HFFc6 (cell line): Measurements from ENCODE around the gene KIFAP3. TPM values are rescaled to one million over a fixed set of nuclear protein-coding genes. Genes with fewer than 3 reads are reported as not detected.
A peak's percentile ranks its signal among the peaks of the same experiment; 100 is the strongest.
"Not testable (repeated sequence)": the region's sequence is repeated elsewhere in the genome, so short reads cannot be mapped to it uniquely, and the experiment has no call there.

ENCODE experiments used
- DNase-seq: peaks from one replicate; pipeline ENCODE4 v3.0.0-alpha.2; 2018
- H3K27ac Mint-ChIP-seq: 2 replicates; pipeline ENCODE4 v1.8.0; 2020; ENCODE audit warnings: mild to moderate bottlenecking, mixed read lengths
- H3K27me3 Mint-ChIP-seq: 2 replicates; pipeline ENCODE4 v1.8.0; 2021; ENCODE audit warnings: mild to moderate bottlenecking, moderate library complexity, mixed read lengths; ENCODE audit not compliant: insufficient read depth
- H3K36me3 Mint-ChIP-seq: 2 replicates; pipeline ENCODE4 v1.8.0; 2021; ENCODE audit warnings: low read depth, mixed read lengths
- H3K4me1 Mint-ChIP-seq: 2 replicates; pipeline ENCODE4 v1.8.0; 2020; ENCODE audit warnings: low read depth, mixed read lengths
- H3K4me3 Mint-ChIP-seq: 2 replicates; pipeline ENCODE4 v1.8.0; 2020; ENCODE audit warnings: mild to moderate bottlenecking, moderate library complexity, mixed read lengths
- H3K9me3 Mint-ChIP-seq: 2 replicates; pipeline ENCODE4 v1.8.0; 2020; ENCODE audit warnings: mild to moderate bottlenecking, mixed read lengths
- long read RNA-seq: library from polyadenylated mRNA; unstranded; transcript quantifications from one replicate; pipeline ENCODE4 v2.0.0, GENCODE V29; 2019
- total RNA-seq, 6 experiments: library from RNA; stranded (reverse); fragmentation: NEBNext Ultra II Directional; extraction: Animal tissue kit (Norgen Biotek cat#: 25700); gene quantifications; 2 replicates in 1 of 6; 3 replicates in 5 of 6; pipeline ENCODE4 v1.2.3, GENCODE V29; 2021
- TF ChIP-seq, protein P1 (sequence below): fragments of 200-600 bp; sonication (generic); IDR thresholded peaks from 2 replicates; pipeline ENCODE4 v1.5.0; 2021; ENCODE audit warnings: antibody characterized with exemption, mild to moderate bottlenecking

Gene KIFAP3
- total RNA-seq, result 10 to 100 TPM; 21.4 to 26.1 (median 23.4) TPM
- long read RNA-seq, transcript KIFAP3-201 (20 exons, 2,957 nt), result major isoform, 28 of 45 reads
- long read RNA-seq, partial matches to known transcripts, result 10 of 45 reads
- long read RNA-seq, other reads (novel, unspliced or antisense), result 6 of 45 reads

- peak; percentile 98 for DNase-seq
- TF ChIP-seq, protein P1, sequence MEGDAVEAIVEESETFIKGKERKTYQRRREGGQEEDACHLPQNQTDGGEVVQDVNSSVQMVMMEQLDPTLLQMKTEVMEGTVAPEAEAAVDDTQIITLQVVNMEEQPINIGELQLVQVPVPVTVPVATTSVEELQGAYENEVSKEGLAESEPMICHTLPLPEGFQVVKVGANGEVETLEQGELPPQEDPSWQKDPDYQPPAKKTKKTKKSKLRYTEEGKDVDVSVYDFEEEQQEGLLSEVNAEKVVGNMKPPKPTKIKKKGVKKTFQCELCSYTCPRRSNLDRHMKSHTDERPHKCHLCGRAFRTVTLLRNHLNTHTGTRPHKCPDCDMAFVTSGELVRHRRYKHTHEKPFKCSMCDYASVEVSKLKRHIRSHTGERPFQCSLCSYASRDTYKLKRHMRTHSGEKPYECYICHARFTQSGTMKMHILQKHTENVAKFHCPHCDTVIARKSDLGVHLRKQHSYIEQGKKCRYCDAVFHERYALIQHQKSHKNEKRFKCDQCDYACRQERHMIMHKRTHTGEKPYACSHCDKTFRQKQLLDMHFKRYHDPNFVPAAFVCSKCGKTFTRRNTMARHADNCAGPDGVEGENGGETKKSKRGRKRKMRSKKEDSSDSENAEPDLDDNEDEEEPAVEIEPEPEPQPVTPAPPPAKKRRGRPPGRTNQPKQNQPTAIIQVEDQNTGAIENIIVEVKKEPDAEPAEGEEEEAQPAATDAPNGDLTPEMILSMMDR, result peak; percentile 80
- peaks cover 56% of the 10 kb centered on the region for H3K4me1 Mint-ChIP-seq
- peaks cover 11% of the 10 kb centered on the region for H3K9me3 Mint-ChIP-seq
- peak within 1 kb of the TSS; percentile 97 for H3K4me3 Mint-ChIP-seq
- H3K27me3 Mint-ChIP-seq, result no peaks in the 10 kb centered on the region; the same call in 1 of the 2 replicates
- H3K27ac Mint-ChIP-seq, result peak within 1 kb of the TSS; percentile 90
- H3K36me3 Mint-ChIP-seq, result peaks cover 20% of the 10 kb centered on the region
Measured at GRCh38 chr1:170074250-170075157, at the start of gene KIFAP3. Gene KIFAP3 (minus strand): TSS chr1:170074695. CDS start chr1:170074467, 228 bp downstream.

- H3K27ac Mint-ChIP-seq, result no peak overlapping the region
- TF ChIP-seq, protein P1, result no peak
- H3K27me3 Mint-ChIP-seq, result peaks cover 3% of the 10 kb centered on the region; the same call in 1 of the 2 replicates
- peaks cover 7% of the 10 kb centered on the region for H3K36me3 Mint-ChIP-seq
- H3K9me3 Mint-ChIP-seq, result peaks cover 8% of the 10 kb centered on the region; the same call in 1 of the 2 replicates
- H3K4me3 Mint-ChIP-seq, result no peak overlapping the region
- peaks cover 22% of the 10 kb centered on the region for H3K4me1 Mint-ChIP-seq
- DNase-seq, result no peak
Measured at GRCh38 chr1:170122366-170122765, 47.9 kb upstream of the KIFAP3 start.

DNA sequence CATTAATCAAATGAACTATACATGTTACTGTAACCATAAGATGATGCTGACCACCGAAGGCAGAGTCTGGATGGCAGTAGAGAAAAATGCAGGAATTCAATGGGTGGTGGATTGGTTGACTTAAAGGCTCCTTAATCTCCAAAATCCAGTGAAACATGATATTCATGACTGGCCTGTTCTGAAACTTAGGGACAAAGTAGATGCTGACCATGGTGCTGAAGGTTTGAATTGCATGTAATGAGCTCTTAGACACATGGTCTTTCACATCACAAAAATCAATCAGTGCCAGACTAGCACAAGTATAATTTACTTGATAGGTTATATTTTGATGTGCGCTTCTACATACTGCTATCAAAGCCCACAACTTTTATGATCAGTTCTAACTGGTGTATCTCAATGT lies 40.4 kb upstream of the KIFAP3 start:
- H3K4me3 Mint-ChIP-seq, result no peak overlapping the region
- peaks cover 4% of the 10 kb centered on the region for H3K27me3 Mint-ChIP-seq
- DNase-seq, result peak; percentile 4
- no peak overlapping the region for H3K27ac Mint-ChIP-seq
- H3K36me3 Mint-ChIP-seq, result no peaks in the 10 kb centered on the region
- peaks cover 10% of the 10 kb centered on the region; the same call in 1 of the 2 replicates for H3K4me1 Mint-ChIP-seq
- no peaks in the 10 kb centered on the region; the same call in 1 of the 2 replicates for H3K9me3 Mint-ChIP-seq
- TF ChIP-seq, protein P1, result no peak

DNA sequence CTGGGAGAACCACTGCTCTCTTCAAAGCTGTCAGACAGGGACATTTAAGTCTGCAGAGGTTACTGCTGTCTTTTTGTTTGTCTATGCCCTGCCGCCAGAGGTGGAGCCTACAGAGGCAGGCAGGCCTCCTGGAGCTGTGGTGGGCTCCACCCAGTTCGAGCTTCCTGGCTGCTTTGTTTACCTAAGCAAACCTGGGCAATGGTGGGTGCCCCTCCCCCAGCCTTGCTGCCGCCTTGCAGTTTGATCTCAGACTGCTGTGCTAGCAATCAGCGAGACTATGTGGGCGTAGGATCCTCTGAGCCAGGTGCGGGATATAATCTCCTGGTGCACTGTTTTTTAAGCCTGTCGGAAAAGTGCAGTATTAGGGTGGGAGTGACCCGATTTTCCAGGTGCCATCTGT lies 38.6 kb upstream of the KIFAP3 start:
- not testable (repeated sequence) for H3K4me3 Mint-ChIP-seq, DNase-seq, H3K27ac Mint-ChIP-seq, H3K36me3 Mint-ChIP-seq, H3K4me1 Mint-ChIP-seq, H3K27me3 Mint-ChIP-seq, H3K9me3 Mint-ChIP-seq

GRCh38 chr1:170097449-170097948 lies 23.0 kb upstream of the KIFAP3 start:
- Mint-ChIP-seq H3K9me3 (no peaks in the 10 kb centered on the region), H3K4me1 (peaks cover 6% of the 10 kb centered on the region), H3K27ac (no peak overlapping the region), H3K27me3 (peaks cover 8% of the 10 kb centered on the region; the same call in 1 of the 2 replicates), H3K36me3 (no peaks in the 10 kb centered on the region), H3K4me3 (no peak overlapping the region)
- TF ChIP-seq, protein P1, result no peak
- no peak for DNase-seq
